Measurements from ENCODE around the gene FRK. TPM values are rescaled to one million over a fixed set of nuclear protein-coding genes. Genes with fewer than 3 reads are reported as not detected.
A peak's percentile ranks its signal among the peaks of the same experiment; 100 is the strongest.
"Not testable (repeated sequence)": the region's sequence is repeated elsewhere in the genome, so short reads cannot be mapped to it uniquely, and the experiment has no call there.

Gene FRK
- total RNA-seq, result 0.80 TPM
- long read RNA-seq, partial matches to known transcripts, result 0 of 1 reads
- long read RNA-seq, other reads (novel, unspliced or antisense), result 1 of 1 reads

GRCh38 chr6:116060572-116061283 lies at the start of gene FRK:
Gene FRK, minus strand, starts transcription at chr6:116060891. Its CDS starts 580 bp downstream, at chr6:116060311.
- no peak for DNase-seq (ENCODE audit: low spot score)

DNA sequence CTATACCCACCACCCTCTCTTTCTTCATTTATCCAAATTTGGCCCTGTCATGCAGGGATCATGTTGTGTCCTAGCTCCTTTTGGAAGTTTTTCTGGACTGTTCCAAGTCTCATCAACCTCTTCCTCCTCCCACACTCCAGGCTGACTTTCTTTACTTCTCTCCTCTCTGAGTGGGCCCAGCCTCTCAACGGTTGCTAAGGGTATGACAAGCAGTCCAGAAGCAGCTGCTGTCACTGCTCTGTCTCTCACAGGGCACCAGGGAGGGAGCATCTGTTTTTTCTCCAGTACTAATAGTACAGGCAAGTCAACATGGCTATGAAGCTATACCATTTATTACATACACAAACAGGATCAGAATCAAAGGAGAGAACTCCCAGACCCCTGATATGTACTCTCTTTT lies 48.1 kb upstream of the FRK start:
- no peak for DNase-seq (ENCODE audit: low spot score)

DNA sequence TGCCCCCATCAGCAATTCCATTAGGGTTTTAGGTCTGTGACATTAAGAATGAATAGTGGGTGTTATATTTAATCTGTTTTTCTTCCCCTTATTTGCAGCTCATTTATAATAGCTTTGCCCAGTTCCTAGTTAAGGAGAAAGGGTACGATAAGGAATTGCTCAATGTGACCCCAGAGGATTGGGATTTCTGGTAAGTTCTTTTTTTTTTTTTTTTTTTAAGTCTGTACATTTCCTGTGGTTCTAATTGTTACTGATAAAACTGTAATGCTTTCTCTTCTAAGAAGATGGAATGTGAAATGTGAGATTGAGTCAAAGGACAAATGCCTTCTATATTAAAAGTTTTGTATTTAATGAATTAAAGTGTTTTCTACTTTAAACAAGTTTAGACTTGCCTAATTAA lies 45.5 kb upstream of the FRK start:
- no peak for DNase-seq (ENCODE audit: low spot score)

GRCh38 chr6:116105247-116105646 lies 44.6 kb upstream of the FRK start:
- DNase-seq (ENCODE audit: low spot score), result no peak

GRCh38 chr6:116104636-116105035 lies 43.9 kb upstream of the FRK start:
- DNase-seq (ENCODE audit: low spot score), result no peak

DNA sequence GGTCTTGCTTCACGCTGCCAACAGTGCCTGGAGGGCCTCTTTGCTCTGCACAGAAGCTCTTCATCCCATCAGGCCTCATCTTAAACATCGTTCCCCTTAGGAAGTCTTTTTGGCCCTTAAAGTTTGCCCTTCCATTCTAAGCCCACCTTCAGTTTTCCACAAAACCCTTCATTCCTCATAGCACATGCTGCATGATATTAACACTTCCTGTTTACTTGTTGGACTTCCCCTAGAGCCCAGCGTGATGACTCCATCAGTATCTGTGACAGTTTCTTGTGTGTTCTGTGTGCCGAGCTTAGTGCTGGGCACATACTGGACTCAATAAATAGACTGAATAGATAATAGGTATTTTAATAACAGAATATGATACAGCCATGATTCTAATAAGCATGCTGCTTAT lies 42.2 kb upstream of the FRK start:
- DNase-seq (ENCODE audit: low spot score), result no peak

- no peak for DNase-seq (ENCODE audit: low spot score)
Observed at GRCh38 chr6:116101790-116102189, 41.1 kb upstream of the FRK start.

DNA sequence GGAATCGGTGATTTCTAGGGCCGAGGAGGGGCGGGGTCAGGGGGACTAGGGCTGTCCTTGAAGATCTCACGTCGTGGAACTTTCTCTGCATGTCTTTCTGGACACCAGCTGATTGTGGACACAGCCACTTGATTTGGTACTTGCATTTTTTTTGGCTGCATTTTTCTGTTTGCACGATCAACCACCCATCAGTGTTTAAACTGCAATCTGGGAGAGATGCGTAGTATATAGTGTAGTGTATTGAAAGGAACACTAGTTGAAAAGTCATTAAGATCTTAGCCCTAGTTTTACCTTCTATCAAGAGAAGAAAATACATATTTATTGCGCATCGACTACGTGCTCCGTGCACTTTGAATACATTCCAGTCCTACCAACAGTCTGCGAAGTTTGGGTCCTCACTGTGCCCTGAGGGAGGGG lies 40.6 kb upstream of the FRK start:
- DNase-seq (ENCODE audit: low spot score), result no peak

DNA sequence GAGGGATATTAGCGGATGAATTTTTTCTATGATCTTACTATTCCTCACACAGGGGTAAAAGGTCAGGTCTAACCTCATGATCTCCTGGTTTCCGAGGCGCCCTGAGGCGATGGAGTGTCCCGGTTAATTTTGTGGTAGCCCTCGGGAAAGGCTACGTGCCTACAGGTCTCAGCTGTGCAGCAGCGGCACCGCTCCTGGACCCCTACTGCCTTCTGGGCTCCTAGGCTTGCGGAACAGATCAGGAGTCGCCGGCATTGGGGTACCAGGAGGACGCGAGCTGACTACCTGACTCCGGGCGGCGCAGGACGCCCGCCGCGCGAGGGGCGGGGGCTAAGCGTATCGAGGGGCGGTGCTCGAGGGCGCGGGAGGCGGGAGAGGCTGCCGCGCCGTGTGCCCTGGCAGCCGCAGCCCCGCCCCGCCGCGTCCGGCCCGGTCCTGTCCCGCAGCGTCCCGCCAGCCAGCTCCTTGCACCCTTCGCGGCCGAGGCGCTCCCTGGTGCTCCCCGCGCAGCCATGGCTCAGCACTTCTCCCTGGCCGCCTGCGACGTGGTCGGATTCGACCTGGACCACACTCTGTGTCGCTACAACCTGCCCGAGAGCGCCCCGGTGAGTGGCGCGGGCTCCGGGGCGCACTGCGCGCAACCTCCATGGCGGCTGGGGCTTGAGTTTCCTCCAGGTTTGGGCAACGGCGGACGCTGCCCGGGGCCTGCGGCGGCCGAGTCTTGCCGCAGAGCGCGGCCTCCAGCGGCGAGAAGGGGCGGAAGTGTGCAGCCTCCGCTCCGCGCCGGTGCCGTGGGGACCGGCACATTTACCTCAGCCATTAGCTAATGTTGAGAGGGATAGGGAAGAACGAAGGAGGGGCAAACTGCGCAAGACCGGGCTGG lies 40.0 kb upstream of the FRK start, which contains the start of gene NT5DC1:
NT5DC1 (plus strand) TSS at position 435 of the 883 bp plus-strand sequence; CDS start at position 513, 78 bp downstream.
- DNase-seq (ENCODE audit: low spot score), result peak; percentile 93

DNA sequence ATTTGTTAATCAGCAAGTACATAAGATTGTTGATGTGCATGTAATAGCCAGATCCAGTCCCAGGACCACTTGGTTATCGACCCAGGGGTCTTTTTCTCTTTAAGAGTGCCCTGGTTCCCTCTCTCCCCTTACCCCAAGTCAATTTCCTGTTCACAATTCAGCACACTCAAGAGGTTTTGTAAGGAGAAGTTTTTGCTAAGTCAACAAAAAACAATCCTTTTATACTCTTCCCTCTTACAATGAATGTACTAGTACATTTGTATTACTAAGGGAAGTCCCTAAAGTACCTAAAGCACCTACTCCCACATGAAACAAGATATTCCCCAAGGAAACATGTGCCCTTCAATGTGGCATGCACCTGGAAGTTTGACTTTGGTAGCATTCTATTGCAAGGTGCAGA lies 38.3 kb upstream of the FRK start:
- DNase-seq (ENCODE audit: low spot score), result no peak

DNA sequence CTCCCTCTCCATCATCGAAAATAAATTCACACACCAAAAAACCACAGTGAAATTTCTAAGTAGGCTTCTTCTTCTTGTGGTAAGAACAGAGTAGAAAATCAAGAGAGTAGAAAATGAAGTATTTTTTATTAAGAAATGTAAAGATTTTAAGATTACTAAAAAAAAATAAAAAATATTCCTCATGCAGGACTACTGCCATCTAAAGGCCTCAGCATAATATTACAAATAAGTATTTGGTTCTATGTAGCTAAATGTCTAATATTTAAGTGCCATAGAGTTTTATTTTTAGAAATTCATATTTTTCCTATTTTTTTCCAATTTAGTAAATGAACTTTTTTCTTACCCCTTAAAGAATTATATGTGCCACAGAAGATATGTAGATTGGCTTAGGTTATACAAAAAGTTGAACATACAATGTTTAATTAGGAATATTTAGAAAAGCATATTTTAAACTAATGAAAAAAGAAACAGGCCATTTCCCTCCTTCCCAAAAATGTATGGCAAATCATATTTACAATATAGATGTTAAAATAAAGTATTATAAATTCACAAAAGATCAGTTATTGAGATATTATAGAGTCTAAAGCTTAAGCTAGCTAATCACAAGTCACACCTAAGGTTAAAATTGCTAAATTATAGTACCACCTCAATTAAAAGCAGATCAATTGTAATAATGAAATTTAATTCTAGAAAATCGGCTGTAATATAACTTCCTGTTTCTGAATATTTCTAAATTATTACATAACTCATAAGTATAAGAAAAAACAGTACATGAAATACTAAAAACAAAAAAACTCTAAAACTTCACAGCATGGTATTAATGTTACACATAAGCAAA lies 36.5 kb upstream of the FRK start:
- DNase-seq (ENCODE audit: low spot score), result no peak

DNA sequence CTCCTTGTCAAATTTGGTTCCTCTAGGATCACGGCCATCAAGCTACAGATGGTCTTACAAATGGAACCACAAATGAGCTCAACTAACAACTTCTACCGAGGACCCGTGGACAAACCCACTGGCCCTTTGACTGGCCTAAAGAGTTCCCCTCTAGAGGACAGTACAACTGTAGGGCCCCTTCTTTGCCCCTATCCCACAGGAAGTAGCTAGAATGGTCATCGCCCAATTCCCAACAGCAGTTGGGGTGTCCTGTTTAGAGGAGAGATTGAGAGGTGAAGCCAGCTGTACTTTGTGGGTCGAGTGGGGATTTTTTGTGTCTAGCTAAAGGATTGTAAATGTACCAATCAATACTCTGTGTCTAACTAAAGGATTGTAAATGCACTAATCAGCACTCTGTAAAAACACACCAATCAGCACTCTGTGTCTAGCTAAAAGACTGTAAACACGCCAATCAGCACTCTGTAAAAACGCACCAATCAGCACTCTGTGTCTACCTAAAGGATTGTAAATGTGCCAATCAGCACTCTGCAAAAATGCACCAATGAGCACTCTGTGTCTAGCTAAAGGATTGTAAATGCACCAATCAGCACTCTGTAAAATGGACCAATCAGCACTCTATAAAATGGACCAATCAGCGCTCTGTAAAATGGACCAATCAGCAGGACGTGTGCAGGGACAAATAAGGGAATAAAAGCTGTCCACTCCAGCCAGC lies 35.5 kb upstream of the FRK start:
- not testable (repeated sequence) for DNase-seq (ENCODE audit: low spot score)

DNA sequence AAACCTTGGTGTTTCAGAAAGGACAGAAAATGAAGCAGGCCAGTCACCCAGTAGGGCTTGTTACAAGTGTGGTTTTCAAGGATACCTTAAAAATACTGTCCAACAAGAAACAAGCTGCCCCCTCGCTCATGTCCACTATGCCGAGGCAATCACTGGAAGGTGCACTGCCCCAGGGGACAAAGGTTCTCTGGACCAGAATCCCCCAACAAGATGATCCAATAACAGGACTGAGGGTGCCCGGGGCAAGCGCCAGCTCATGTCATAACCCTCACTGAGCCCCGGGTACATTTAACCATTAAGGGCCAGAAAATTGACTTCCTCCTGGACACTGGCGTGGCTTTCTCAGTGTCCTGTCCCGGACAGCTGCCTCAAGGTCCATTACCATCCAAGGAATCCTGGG lies 33.4 kb upstream of the FRK start:
- DNase-seq (ENCODE audit: low spot score), result no peak

DNA sequence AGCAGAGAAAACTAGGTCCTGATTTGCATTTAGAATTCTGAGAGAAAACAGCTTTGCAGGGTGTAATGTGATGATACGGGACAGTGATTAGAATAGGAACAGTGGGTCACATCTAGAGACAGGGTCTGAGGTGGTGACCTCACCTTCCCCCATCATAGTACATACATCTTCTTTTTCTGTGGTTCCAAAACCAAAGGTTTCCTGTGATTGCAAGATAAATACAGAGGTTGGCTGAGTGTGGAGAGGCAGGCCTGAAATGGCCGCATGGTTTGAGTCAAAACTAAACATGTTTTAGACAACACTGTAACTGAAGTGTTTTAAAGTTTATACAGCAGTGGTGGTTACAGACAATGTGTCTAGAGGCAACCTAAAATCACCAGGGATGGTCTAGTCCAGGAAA lies 29.6 kb upstream of the FRK start:
- DNase-seq (ENCODE audit: low spot score), result no peak

- no peak for DNase-seq (ENCODE audit: low spot score)
Observed at GRCh38 chr6:116088946-116089345, 28.3 kb upstream of the FRK start.

DNA sequence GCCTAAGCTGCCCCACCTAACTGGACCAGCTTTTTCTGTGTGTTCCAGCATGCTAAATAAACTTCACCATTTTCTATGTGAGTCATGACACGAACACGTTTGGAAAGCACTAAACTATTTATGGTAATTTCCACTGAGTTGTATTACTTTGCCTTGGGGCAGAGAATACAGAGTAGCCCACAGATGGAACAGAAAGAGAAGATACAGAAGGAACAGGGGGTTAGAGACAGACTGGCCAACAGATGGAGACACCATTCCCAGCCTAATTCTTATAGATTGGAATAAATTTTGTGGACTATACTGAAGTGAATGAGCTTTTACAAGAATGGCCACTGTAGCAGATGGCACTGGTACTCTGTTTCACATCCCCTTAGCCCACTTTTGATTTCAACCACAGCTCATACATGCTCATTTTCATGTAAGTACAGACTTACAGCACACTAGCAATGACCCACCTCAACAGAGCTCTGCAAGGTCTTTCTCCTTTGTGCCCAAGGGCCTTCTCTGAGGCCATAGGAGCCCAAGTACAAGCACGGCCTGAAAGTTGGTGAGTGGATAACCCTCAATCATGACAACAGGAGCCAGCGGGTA lies 26.8 kb upstream of the FRK start:
- DNase-seq (ENCODE audit: low spot score), result no peak

DNA sequence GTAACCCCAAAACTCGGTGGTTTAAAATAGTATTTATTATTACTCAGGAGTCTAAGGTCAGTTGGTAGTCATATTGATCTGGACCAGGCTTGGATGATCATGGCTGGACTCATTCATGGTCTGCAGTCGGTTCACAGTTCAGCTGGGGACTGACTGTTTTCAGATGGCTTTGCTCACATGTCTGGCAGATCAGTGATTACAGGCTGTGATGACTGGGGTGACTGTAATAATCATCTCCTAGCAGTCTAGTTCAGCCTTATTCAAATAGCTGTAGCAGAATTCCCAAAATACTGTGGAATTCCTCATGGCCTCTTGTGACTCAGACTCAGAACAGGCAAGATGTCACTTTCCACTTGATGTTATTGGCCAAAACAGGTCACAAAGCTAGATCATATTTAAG lies 23.6 kb upstream of the FRK start:
- DNase-seq (ENCODE audit: low spot score), result no peak

DNA sequence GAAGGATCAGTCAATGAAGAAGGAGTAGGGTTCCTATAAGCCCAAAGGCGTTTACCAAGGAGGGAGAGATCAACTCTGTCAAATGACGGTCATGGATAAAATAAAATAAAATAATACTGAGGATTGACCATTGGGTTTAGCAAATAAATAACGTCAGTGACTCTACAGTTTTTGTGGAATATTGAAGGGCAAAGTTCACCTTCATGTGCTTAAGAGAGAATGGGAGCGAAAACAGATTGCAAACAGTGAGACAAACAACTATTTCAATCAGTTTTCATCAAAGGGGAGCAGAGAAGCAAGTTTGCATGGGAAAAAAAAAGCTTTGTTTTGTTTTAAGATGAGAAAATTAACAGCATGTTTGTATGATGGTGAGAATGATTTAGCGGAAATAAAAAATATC lies 22.4 kb upstream of the FRK start:
- no peak for DNase-seq (ENCODE audit: low spot score)

DNA sequence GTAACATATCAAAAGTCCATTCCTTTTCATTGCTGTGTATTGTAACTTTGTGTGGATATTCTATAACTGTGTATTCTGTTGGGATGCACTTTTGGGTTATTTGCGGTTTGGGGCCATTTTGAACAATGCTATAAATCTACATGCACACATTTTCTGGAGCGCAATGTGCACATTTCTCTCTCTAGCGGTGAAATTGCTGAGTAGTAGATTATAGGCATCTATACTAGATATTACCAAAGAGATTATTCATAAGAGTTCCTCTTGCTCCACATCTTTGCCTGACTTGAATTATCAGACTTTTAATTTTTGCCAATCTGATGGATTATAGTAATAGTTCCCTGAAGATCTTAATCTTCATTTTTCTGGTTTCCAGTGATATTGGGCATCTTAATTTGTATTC lies 18.3 kb upstream of the FRK start:
- DNase-seq (ENCODE audit: low spot score), result no peak

DNA sequence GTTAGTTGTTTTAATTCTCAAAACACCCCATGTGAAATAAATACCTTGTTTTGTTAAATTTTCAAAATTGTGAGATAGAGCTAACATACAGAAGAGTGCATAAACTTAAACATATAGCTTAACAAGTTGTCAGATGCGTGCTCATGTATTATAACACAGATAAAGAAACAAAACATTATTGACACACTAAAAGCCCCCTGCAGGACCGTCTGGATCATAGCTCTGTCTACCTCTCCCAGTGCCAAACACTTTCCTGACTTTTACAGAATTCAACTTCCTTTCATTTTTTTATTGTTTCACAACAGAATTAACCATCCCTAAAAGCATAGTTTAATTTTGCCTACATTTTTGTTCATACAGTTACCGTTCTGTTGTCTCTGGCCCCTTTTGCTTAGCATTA lies 17.8 kb upstream of the FRK start:
- no peak for DNase-seq (ENCODE audit: low spot score)
